IPS-18c (cell line): Measurements from ENCODE around the gene S100A16.
A peak's percentile ranks its signal among the peaks of the same experiment; 100 is the strongest.

Source experiments
- H3K4me3 ChIP-seq: 2 replicates; pipeline ENCODE4 v1.7.0; 2013; ENCODE audit warnings: low read depth, mild to moderate bottlenecking, low read length, moderate library complexity; ENCODE audit not compliant: insufficient read depth
- H3K9me3 ChIP-seq: one replicate; pipeline ENCODE4 v1.6.1; 2013; ENCODE audit warnings: mild to moderate bottlenecking, low read length, moderate library complexity; ENCODE audit not compliant: control insufficient read depth, insufficient read depth

The S100A16 gene

DNA sequence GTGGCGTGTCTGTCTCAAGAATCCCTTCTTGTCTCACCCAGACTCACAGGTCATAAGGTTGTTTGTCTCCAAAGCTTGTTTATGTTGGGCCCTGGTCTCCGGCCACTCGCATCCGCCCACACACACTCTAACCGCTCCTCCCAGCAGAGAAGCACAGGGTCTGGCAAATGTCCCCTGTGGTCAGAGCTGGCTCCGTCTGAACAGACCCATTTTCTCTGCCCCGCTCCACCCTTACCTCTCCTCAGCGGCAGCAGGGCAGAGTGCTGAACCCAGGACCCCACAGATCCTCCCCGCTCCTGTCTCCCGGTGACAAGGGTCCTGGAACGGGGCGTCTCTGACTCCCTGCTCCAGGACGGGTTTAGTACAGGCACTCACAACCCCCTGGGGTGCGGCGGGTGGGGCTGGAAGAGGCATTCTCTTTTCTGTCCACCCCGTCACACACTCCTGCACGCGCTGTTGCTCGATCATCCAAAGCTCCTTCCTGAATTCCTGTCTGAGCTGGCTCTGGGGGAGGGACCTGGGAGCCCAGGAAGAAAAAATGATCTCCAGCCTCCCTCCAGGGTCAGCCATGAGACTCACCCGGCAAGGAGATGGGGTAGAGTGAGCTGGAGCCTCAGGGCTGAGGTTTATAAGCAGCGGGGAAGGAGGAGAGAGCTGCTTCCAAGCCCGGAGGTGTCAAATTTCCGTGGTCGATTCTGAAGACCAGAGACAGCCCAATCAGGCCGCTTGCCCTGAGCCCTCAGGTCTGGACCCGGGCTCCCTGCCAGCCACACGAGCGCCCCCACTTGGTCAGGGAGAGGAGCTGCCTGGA is 14.2 kb upstream of the S100A16 start, which contains the start of gene S100A13:
Gene S100A13, minus strand, starts transcription at position 602 of the 811 bp plus-strand sequence. CDS start 1,033 bp downstream, outside the sequence.
- Histone ChIP-seq H3K9me3 (peaks cover 2% of the 10 kb centered on the region), H3K4me3 (peak within 1 kb of the TSS; percentile 95)

DNA sequence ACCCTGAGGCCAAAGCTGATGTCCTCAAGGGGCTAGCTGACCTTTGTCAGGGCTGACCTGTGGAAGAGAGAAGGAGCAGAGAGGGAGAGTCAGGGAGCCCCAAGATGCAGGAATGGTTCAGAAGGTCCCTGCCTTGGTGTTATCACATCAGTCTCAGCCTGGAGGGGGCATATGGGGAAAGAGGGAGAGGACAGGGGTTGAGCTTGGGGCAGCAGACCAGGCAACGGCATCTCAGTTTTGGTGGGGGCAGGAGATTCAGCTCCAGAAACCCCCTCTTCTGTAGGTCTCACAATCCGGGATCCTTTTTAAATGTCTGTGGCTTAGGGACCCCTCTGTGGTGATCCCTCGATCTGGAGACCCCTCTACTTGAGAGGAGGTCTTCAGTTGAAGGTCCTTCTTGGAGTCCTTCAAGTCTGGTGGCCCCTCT is 13.6 kb upstream of the S100A16 start:
- Histone ChIP-seq H3K9me3 (peaks cover 2% of the 10 kb centered on the region), H3K4me3 (peak overlapping the region; percentile 95)

DNA sequence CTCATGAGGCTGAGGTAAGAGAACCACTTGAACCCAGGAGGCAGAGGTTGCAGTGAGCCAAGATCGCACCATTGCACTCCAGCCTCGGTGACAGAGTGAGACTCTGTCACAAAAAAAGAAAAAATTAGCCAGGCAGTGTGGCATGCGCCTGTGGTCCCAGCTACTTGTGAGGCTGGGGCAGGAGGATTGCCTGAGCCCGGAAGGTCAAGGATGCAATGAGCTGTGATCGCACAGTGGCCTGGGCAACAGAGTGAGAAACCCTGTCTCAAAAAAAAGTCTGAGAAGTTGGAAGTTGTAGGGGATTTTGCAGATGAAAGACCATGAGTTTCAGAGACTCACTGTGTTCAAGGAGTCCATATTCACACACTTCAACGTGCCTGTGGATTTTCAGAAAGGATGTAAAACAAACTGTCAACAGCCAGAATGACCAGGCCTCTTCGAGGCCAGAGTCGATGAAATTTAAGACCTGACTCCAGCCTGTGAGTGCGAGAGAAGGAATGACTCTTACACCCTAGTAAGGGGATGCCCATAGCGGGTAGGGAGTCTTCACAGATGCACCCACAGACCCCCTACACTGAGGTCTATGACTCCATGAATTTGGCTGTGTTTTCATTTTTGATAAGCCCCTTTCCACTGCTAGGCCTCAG is 12.2 kb upstream of the S100A16 start:
- Histone ChIP-seq H3K9me3 (peaks cover 2% of the 10 kb centered on the region), H3K4me3 (no peak overlapping the region)

DNA sequence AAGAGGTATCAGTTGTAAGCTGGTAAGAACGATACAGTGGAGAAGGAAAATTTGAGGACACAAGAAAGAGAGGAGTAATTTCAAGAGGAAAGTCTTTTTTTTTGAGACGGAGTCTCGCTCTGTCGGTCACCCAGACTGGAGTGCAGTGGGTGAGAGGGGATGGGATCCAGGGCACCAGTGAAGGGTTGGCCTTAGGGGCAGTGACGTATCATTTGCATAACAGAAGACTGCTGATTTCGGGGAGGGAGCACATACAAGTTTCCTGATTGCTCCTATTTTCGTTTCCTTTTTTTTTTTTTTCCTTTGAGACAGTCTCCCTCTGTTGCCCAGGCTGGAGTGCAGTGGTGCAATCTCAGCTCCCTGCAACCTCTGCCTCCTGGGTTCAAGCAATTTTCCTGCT is 10.2 kb upstream of the S100A16 start:
- H3K9me3 ChIP-seq = no peaks in the 10 kb centered on the region
- H3K4me3 ChIP-seq = no peak overlapping the region

DNA sequence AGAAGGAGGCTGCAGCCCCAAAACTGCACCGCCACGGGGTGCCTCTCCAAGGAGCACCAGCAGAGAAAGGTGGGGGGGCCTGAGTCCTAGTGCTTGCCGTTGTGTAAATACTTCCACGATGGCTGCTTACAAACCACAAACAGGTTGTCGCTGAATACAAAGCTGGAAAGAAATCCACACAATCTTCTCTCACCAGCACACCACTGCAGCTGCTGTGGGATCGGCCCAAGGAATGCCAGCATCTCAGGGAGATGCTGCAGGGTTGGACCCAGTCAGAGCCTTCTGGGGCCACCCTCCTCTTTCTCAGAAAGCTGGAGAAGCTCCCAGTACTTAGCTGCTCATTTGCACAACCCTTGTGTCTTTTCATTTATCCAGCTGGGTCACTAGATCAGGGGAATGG is 6.2 kb upstream of the S100A16 start:
- no peaks in the 10 kb centered on the region for H3K9me3 ChIP-seq
- H3K4me3 ChIP-seq = no peak overlapping the region

DNA sequence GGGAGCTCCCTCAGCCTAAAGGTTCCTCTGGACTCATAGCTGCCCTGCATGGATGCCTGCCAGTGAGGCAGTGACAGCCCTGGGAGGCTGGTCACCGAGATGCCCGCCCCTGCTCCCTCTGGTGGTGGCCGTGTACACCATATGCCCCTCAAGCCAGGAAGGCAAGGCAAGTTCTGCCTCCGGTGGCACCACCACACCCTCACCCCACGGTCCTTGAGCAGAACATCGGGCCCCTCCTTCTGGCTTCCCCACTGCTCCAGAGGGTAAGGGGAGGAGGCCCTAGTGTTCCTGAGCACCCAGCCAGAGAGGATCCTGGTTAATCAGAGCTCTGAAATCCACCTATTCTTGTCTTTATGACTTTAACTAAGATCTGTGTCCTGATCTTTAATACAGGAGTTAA is 4.7 kb upstream of the S100A16 start:
- Histone ChIP-seq H3K4me3 (no peak overlapping the region), H3K9me3 (no peaks in the 10 kb centered on the region)

DNA sequence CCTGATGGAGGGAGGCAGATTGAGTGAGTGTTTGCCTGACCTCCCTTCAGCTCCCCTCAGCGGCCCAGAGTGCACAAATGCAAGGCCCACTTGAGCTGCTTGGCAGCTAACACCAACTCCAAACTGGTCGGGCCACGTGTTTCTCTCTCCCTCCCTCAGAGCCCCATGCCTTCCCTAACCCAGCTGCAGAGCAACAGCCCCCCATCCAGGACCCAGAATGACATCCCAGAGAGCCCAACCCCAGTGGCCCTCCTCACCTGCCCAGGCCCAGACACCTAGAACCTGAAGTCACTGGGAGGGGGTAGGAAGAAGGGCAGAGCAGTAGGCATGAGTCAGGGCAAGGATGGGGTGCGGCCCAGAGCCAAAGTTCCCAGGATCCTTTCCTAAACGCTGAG is 4.0 kb upstream of the S100A16 start:
- H3K4me3 ChIP-seq = no peak overlapping the region
- no peaks in the 10 kb centered on the region for H3K9me3 ChIP-seq

DNA sequence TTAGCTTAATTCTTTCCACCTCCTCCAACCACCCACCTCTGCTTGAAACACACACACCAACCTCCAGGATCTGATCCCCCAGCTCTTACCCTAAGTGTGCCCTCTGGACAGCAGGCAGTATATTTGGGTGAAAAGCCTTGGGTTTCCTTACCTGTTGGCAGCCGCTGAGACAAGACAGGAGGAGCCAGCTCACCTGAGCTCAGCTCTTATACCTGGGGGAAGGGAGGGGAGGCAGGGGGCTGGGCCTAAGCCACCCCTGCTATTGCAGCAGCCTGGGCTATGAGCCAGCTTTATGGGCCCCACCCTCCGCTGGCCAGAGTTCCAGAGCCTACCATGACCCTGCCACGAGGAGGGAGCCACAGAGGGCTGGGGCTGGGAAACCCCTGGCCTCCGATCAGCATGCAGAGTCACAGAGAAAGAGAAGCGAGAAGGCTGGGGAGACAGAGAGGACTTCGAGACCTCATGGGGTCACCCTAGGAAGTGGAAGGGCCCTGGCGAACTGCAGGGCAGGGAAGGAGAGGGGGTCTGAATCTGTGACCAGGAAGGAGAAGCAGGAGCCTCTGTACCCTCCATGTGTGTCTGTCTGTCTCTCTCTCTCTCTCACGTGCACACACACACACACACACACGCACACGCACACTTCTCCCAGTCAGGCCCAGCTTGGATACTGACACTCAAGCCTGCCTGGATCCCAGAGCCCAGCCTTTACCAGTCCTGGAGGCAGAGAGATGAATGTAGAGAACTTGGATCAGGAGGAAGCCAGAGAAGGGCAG is 3.4 kb upstream of the S100A16 start, which contains the start of gene S100A14:
Gene S100A14, minus strand, starts transcription at position 182 of the 773 bp plus-strand sequence. CDS start 467 bp downstream, outside the sequence.
- no peaks in the 10 kb centered on the region for H3K9me3 ChIP-seq
- no peak within 1 kb of the TSS for H3K4me3 ChIP-seq

DNA sequence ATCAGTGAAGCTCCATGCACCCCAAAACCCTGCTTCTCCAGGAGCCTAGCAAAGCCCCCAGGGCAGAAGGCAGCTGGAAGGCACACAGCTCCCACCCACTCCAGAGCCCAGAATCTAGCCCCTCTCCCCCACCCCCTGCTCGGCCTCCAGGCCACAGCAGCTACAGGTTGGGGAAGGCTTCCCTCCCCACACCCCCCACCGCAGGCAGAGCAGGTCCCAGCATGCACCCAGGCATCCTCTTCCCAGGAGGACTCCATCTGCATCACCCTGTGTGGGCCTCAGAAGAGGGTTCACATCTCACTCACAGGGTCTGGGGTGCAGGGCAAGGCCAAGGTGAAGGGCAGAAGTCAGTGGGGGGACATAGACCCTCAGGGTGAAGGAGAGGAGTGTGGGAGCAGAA is 2.5 kb upstream of the S100A16 start:
- H3K4me3 ChIP-seq = no peak overlapping the region

DNA sequence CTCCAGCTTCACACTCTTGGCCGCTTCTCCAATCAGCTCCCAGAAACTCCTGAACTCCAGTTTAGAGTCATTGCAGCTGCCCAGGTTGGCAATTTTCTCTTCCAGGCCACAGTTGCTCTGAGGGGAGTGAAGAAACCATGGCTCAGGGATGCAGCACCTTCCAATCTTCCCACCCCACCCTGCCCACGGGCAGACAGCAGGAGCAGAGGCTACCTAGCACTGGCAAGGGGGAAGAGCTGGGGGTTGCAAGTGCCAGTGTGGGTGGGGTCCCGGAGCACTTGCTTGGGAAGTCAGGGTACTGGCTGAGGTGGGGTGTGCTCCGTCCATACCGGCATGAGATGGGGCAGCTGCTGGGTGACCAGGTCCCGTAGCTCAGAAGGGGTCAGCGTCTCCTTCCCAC is 2.0 kb upstream of the S100A16 start:
- Histone ChIP-seq H3K4me3 (no peak overlapping the region), H3K9me3 (no peaks in the 10 kb centered on the region)

More for the DNA sequence above, 2.5 kb upstream of the S100A16 start:
- H3K9me3 ChIP-seq = no peaks in the 10 kb centered on the region

DNA sequence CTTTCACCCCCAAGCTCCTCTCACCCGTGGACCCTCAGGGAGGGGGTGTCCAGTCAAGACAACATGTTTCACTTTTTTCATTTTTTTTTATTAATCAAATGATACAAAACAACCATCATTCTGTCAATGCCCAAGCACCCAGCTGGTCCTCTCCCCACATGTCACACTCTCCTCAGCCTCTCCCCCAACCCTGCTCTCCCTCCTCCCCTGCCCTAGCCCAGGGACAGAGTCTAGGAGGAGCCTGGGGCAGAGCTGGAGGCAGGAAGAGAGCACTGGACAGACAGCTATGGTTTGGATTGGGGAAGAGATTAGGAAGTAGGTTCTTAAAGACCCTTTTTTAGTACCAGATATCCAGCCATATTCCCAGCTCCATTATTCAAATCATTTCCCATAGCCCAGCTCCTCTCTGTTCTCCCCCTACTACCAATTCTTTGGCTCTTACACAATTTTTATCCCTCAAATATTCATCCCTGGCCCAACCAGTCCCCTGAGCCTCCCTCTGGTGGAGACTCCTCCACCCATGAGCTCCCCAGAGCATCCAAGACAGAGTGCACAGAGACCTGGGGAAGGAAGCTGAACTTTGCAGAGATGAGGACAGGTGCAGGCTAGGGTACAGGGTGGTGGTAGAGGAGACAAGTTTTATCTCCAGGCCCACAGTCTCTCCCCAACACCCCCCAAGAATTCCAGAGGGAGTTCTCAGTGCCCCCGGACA is 1.4 kb upstream of the S100A16 start:
- no peak overlapping the region for H3K4me3 ChIP-seq
- H3K9me3 ChIP-seq = no peaks in the 10 kb centered on the region

DNA sequence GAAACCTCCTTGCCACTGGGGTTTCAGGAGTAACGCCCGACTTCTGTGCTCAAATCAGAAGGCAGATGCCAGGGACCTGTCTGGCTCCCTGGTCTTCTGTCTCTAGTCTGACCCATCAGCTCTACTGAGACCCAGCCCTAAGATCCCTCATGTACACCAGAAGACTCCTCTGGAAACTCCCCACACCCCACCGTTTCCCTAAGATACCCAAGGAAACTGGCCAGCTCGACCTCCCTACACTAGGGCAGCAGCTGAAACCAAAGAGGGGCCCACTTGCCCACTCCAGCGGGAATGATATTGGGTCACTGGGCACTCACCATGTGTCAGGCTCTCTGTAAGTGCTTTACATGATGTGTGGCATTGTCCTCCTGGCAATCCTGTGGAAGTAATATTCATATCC is 469 bp upstream of the S100A16 start:
- no peaks in the 10 kb centered on the region for H3K9me3 ChIP-seq
- H3K4me3 ChIP-seq = no peak overlapping the region

DNA sequence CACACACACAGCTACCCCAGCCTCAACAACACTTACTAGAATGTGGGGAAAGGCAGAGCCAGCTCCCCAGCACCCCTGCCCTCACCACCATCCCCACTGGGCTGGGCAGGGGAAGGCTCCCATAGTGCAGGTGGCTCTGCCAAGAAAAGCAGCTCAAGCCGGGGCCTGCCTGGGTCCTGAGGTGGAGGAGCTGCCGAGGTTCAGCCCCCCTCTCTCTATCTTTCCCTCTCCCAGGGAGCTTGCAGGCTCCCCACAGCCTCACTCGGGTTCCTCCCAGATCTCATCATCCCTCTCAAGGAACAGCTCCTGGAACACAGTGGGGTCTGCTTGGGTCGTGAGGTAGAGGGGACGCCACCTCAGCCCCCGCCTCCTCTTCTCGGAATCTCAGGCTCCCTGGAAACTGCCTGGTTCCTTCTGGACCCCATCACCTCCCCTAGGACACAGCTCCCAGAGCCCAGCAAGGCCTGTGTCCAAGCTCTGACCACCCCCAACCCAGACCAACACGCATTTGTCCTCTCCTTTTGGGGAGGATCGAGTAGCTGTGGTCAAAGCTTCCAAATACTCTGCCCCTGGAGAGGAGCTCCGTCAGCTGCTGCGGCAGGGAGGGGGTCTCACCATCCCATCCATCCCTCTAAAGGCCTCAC is 704 bp downstream of the S100A16 start:
- Histone ChIP-seq H3K9me3 (no peaks in the 10 kb centered on the region), H3K4me3 (peak overlapping the region; percentile 34)

DNA sequence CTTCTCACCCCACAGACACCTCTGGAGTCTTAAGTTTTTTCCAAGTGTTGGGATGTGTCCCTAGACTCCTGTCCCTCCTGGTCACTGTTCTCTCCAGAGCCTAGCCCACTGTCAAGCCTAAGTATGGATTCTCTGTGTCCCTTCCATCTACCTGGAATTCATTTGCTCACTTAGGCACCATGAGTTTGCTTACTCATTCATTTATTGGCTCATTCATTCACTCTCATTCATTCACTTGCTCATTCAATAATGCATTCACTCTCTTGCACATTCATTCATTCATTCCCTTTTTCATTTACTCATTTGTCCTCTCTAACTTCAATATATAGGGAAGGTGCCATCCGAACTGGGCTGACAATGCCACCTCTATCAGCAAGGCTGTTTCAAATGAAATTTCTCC is 1.6 kb downstream of the S100A16 start:
- Histone ChIP-seq H3K4me3 (no peak overlapping the region), H3K9me3 (no peaks in the 10 kb centered on the region)

DNA sequence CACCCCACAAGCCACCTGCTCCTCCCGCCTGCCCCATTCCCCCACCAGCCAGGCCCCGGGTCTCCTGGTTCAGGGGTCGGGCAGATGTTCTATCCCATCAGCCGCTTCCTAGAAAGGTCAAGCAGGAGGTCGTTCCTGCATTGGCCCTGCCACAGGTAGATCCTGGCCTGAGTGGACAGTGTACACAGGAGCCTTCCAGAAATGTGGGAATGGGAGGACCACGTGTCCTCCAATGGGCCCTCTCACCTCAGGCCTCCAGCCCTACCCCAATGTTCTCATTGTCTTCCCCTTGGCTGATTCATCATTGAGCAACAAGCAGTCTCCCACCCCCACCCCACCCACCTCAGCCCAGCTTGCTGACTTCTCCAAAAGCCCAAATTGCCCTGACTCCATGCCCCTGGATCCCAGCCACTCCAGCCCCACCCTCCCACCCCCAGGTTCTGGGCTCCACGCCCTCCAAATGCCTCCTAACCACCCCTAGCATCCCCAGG is 2.1 kb downstream of the S100A16 start:
- H3K9me3 ChIP-seq = no peaks in the 10 kb centered on the region
- no peak overlapping the region for H3K4me3 ChIP-seq

DNA sequence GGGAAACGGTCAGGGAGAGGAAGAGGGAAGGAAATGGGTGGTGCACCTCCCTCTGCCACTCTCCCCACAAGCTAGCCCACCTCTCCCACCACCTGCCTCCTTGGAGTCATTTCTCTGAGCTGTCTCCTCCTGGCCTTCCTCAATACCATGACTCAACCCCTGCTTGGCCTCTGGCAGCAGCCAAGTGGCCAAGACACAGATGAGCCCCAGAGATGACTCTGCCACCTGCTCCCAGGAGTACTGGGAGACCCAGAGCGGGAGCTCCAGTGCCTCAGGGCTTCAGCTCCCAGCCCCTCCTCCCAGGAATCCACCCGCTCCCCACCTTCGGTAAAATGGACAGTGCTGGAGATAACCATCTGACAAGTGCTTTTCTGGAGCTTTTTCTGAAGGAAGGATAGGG is 2.6 kb downstream of the S100A16 start:
- Histone ChIP-seq H3K4me3 (no peak overlapping the region), H3K9me3 (no peaks in the 10 kb centered on the region)

DNA sequence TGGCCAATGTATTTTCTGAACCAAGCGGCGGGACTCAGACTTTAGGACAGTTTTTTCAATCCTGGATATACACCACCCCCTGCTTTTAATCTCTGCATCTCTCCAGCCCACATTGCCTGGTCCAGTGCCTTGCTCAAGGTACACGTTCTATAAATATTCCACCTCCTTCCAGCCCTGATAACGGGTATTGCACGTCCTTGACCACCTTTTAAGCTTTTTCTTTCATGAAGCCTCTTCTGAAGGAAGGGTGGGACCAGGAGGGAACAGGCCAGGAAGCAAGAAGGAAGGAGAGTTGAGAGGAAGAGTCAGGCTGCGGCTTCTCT is 3.4 kb downstream of the S100A16 start:
- Histone ChIP-seq H3K4me3 (no peak overlapping the region), H3K9me3 (no peaks in the 10 kb centered on the region)
